ENCODE data around the gene H2AZ2. TPM values are rescaled to one million over a fixed set of nuclear protein-coding genes. Genes with fewer than 3 reads are reported as not detected.
A peak's percentile ranks its signal among the peaks of the same experiment; 100 is the strongest.
"Not testable (repeated sequence)": the region's sequence is repeated elsewhere in the genome, so short reads cannot be mapped to it uniquely, and the experiment has no call there.

Gene H2AZ2
- total RNA-seq, 1 experiment from 2014 or later = 238 TPM

GRCh38 chr7:44797329-44798258 is 50.3 kb downstream of the H2AZ2 start:
- peak; percentile 90 for DNase-seq (ENCODE audit: low read depth, low spot score)
- in situ Hi-C loops (cut with HindIII; ENCODE audit: low pct_unique_long_range_greater_than_20kb, low sequenced_read_pairs) = no loop called here

- DNase-seq (ENCODE audit: low read depth, low spot score) = peak; percentile 99
- in situ Hi-C loops (cut with HindIII; ENCODE audit: low pct_unique_long_range_greater_than_20kb, low sequenced_read_pairs) = no loop called here
Observed at GRCh38 chr7:44796504-44797328, 51.2 kb downstream of the H2AZ2 start, which contains the start of gene PPIA. Gene PPIA, plus strand, starts transcription at chr7:44796681. Its CDS starts 44 bp downstream, at chr7:44796725.

- in situ Hi-C loops (cut with HindIII; ENCODE audit: low pct_unique_long_range_greater_than_20kb, low sequenced_read_pairs) = no loop called here
- peak; percentile 78 for DNase-seq (ENCODE audit: low read depth, low spot score)
Observed at GRCh38 chr7:44796034-44796503, 51.8 kb downstream of the H2AZ2 start.

DNA sequence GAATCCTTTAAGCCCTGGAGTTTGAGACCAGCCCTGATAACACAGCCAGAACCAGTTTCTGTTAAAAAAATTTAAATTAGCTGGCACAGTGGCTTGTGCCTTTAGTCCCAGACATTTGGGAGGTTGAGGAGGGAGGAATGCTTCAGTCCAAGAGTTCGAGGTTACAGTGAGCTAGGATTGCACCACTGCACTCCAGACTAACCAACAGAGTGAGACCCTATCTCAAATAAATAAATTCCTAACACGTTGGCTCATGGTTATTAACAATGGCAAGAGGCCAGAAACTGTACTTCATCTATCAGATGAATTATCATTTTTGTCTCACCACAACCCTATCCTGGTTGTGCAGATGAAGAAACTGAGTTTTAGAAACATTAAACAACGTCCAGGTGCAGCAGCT is 53.6 kb downstream of the H2AZ2 start:
- in situ Hi-C loops (cut with HindIII; ENCODE audit: low pct_unique_long_range_greater_than_20kb, low sequenced_read_pairs) = no loop called here

GRCh38 chr7:44793919-44794318 is 54.0 kb downstream of the H2AZ2 start:
- in situ Hi-C loops (cut with HindIII; ENCODE audit: low pct_unique_long_range_greater_than_20kb, low sequenced_read_pairs) = no loop called here
- DNase-seq (ENCODE audit: low read depth, low spot score) = no peak

More for the DNA sequence above, 53.6 kb downstream of the H2AZ2 start:
- DNase-seq (ENCODE audit: low read depth, low spot score) = no peak

GRCh38 chr7:44791278-44792219 is 56.3 kb downstream of the H2AZ2 start:
- in situ Hi-C loops (cut with HindIII; ENCODE audit: low pct_unique_long_range_greater_than_20kb, low sequenced_read_pairs) = no loop called here
- DNase-seq (ENCODE audit: low read depth, low spot score) = no peak

- in situ Hi-C loops (cut with HindIII; ENCODE audit: low pct_unique_long_range_greater_than_20kb, low sequenced_read_pairs) = no loop called here
- no peak for DNase-seq (ENCODE audit: low read depth, low spot score)
Observed at GRCh38 chr7:44789990-44790389, 57.9 kb downstream of the H2AZ2 start.

DNA sequence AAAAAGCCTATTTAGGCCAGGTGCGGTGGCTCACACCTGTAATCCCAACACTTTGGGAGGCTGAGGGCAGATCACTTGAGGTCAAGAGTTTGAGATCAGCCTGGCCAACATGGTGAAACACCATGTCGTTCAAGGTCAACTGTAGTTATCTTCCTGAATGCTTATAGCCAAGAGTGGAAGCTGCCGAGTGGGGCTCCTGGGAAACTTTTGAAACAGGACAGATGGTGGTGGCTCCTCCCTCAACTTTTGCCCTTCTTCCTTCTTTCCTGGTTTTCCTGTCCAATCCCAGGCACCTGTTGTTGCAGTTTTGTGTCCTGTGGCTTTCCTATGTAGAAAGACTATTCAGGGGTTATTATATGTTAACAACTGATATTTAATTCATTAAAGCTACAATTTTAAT is 60.1 kb downstream of the H2AZ2 start:
- in situ Hi-C loops (cut with HindIII; ENCODE audit: low pct_unique_long_range_greater_than_20kb, low sequenced_read_pairs) = no loop called here
- DNase-seq (ENCODE audit: low read depth, low spot score) = no peak

- no peak for DNase-seq (ENCODE audit: low read depth, low spot score)
- in situ Hi-C loops (cut with HindIII; ENCODE audit: low pct_unique_long_range_greater_than_20kb, low sequenced_read_pairs) = no loop called here
Observed at GRCh38 chr7:44787041-44787440, 60.8 kb downstream of the H2AZ2 start.

- DNase-seq (ENCODE audit: low read depth, low spot score) = not testable (repeated sequence)
Observed at GRCh38 chr7:44785218-44785617, 62.7 kb downstream of the H2AZ2 start.

GRCh38 chr7:44784364-44784763 is 63.5 kb downstream of the H2AZ2 start:
- in situ Hi-C loops (cut with HindIII; ENCODE audit: low pct_unique_long_range_greater_than_20kb, low sequenced_read_pairs) = no loop called here
- no peak for DNase-seq (ENCODE audit: low read depth, low spot score)

More at GRCh38 chr7:44785218-44785617, 62.7 kb downstream of the H2AZ2 start:
- in situ Hi-C loops (cut with HindIII; ENCODE audit: low pct_unique_long_range_greater_than_20kb, low sequenced_read_pairs) = not testable (repeated sequence)

GRCh38 chr7:44783407-44783806 is 64.5 kb downstream of the H2AZ2 start:
- DNase-seq (ENCODE audit: low read depth, low spot score) = no peak
- in situ Hi-C loops (cut with HindIII; ENCODE audit: low pct_unique_long_range_greater_than_20kb, low sequenced_read_pairs) = no loop called here

GRCh38 chr7:44782460-44782859 is 65.4 kb downstream of the H2AZ2 start:
- in situ Hi-C loops (cut with HindIII; ENCODE audit: low pct_unique_long_range_greater_than_20kb, low sequenced_read_pairs) = no loop called here
- DNase-seq (ENCODE audit: low read depth, low spot score) = no peak

Other genes starting within 250 kb of the H2AZ2 start
- gene OGDH, start 241.5 kb downstream of the H2AZ2 start, total RNA-seq (2014; rRNA removed; shearing (Covaris generic)) = 28.5 and 35.3 TPM in 2 replicates
- 5.3 and 5.4 TPM in 2 replicates for gene ZMIZ2, start 99.2 kb downstream of the H2AZ2 start, total RNA-seq (2014; rRNA removed; shearing (Covaris generic))
- gene PPIA, start 51.4 kb downstream of the H2AZ2 start, total RNA-seq (2014; rRNA removed; shearing (Covaris generic)) = 8,852 and 9,543 TPM in 2 replicates
- 23.4 and 24.0 TPM in 2 replicates for gene PURB, start 37.4 kb upstream of the H2AZ2 start, total RNA-seq (2014; rRNA removed; shearing (Covaris generic))
- 0.03 and 0.26 TPM in 2 replicates for gene MYO1G, start 130.9 kb upstream of the H2AZ2 start, total RNA-seq (2014; rRNA removed; shearing (Covaris generic))
- gene CCM2, start 152.1 kb upstream of the H2AZ2 start, total RNA-seq (2014; rRNA removed; shearing (Covaris generic)) = 29.0 and 30.0 TPM in 2 replicates
- gene NACAD, start 240.9 kb upstream of the H2AZ2 start, total RNA-seq (2014; rRNA removed; shearing (Covaris generic)) = 0.05 and 0.16 TPM in 2 replicates